OCI-LY7 (cell line): Measurements from ENCODE around the gene DUSP16. TPM values are rescaled to one million over a fixed set of nuclear protein-coding genes. Genes with fewer than 3 reads are reported as not detected.

Experiments
- BruUV-seq: library from RNA; stranded (reverse); fragments of 400-500 nt; replicated peaks from 2 replicates; lab custom pipeline; 2021; lab: Mats Ljungman, UMichigan
- CTCF ChIA-PET: fragments of 300-600 bp; sonication (Branson Sonifier 250); formaldehyde crosslinking; loops from one replicate; lab custom pipeline; 2022; ENCODE audit warnings: antibody characterized with exemption; ENCODE audit not compliant: unreplicated experiment; lab: Charles Lee
- POLR2A ChIA-PET: fragments of 300-600 bp; sonication (Branson Sonifier 250); formaldehyde crosslinking; loops from one replicate; lab custom pipeline; 2022; ENCODE audit warnings: antibody characterized with exemption; lab: Charles Lee
- DNase-seq: peaks from one replicate; pipeline ENCODE4 v3.0.0-alpha.2; 2015; ENCODE audit warnings: low spot score
- H2AFZ ChIP-seq: fragments of 200-600 bp; sonication (generic), shearing (Covaris generic); 2 replicates; pipeline ENCODE4 v1.6.1; 2014; ENCODE audit warnings: mild to moderate bottlenecking, antibody characterized with exemption, low read length, moderate library complexity
- H3K27ac ChIP-seq: fragments of 200-600 bp; sonication (generic); 2 replicates; pipeline ENCODE4 v1.5.1; 2014; ENCODE audit warnings: mixed run types, low read depth, mild to moderate bottlenecking, moderate library complexity, low read length, inconsistent platforms; ENCODE audit not compliant: poor library complexity, severe bottlenecking
- H3K36me3 ChIP-seq: fragments of 200-600 bp; sonication (generic); 2 replicates; pipeline ENCODE4 v1.6.1; 2014; ENCODE audit warnings: mild to moderate bottlenecking, antibody characterized with exemption, low read length, moderate library complexity, mixed read lengths; ENCODE audit not compliant: insufficient read depth
- H3K4me1 ChIP-seq: fragments of 200-600 bp; sonication (generic); 2 replicates; pipeline ENCODE4 v1.5.1; 2014; ENCODE audit warnings: mild to moderate bottlenecking, low read length; ENCODE audit not compliant: insufficient read depth, poor library complexity, severe bottlenecking
- H3K4me2 ChIP-seq: fragments of 200-600 bp; sonication (generic); 2 replicates; pipeline ENCODE4 v1.6.1; 2014; ENCODE audit warnings: mild to moderate bottlenecking, low read length
- H3K4me3 ChIP-seq: fragments of 200-600 bp; sonication (generic); 2 replicates; pipeline ENCODE4 v1.5.1; 2014; ENCODE audit warnings: mild to moderate bottlenecking, low read depth, low read length; ENCODE audit not compliant: poor library complexity, severe bottlenecking
- H3K79me2 ChIP-seq: fragments of 200-600 bp; sonication (generic); 2 replicates; pipeline ENCODE4 v1.6.1; 2016; ENCODE audit warnings: low read depth, mild to moderate bottlenecking, low read length, moderate library complexity, mixed read lengths; ENCODE audit not compliant: insufficient read depth
- H3K9me2 ChIP-seq: fragments of 200-600 bp; sonication (generic); 2 replicates; pipeline ENCODE4 v1.6.1; 2016; ENCODE audit warnings: mild to moderate bottlenecking, low read length, mixed read lengths; ENCODE audit not compliant: insufficient read depth
- H3K9me3 ChIP-seq: fragments of 200-600 bp; sonication (generic); 2 replicates; pipeline ENCODE4 v1.6.1; 2014; ENCODE audit warnings: mild to moderate bottlenecking, mixed run types, low read length, mixed read lengths
- H4K20me1 ChIP-seq: fragments of 200-600 bp; sonication (generic); 2 replicates; pipeline ENCODE4 v1.6.1; 2014; ENCODE audit warnings: mild to moderate bottlenecking, antibody characterized with exemption, low read length, moderate library complexity, mixed read lengths; ENCODE audit not compliant: insufficient read depth
- CTCF ChIP-seq: fragments of 200-600 bp; sonication (generic); conservative IDR thresholded peaks from 2 replicates; pipeline ENCODE4 v1.5.1; 2014; ENCODE audit warnings: mild to moderate bottlenecking, antibody characterized with exemption, low read length, moderate library complexity, mixed read lengths
- EZH2phosphoT487 ChIP-seq: fragments of 200-600 bp; sonication (generic); IDR thresholded peaks from 2 replicates; pipeline ENCODE4 v1.6.1; 2018; ENCODE audit warnings: low read depth, borderline replicate concordance, mild to moderate bottlenecking, mixed run types, antibody characterized with exemption, low read length, moderate library complexity, mixed read lengths
- intact Hi-C: fragments of 100-400 bp; cut with micrococcal nuclease; formaldehyde crosslinking; loops from one replicate; pipeline ENCODE4 v1.10.0; 2022; ENCODE audit not compliant: unreplicated experiment
- total RNA-seq, 2 experiments: library from RNA; depleted of rRNA in 1 of 2; stranded (reverse); fragments of >200 nt in 1 of 2; shearing (Covaris generic) in 1 of 2; gene quantifications; 2 replicates each; pipeline ENCODE4 v1.2.3, GENCODE V29; 2014 to 2022

DUSP16 gene
- total RNA-seq, 2 experiments from 2014 or later = 2.8 to 11.8 TPM

GRCh38 chr12:12557733-12558132 lies 4.9 kb downstream of the DUSP16 start:
- no peak for DNase-seq
- no peaks in the 10 kb centered on the region for H3K36me3 ChIP-seq
- no peak overlapping the region for H3K4me3 ChIP-seq
- no peak overlapping the region for H3K27ac ChIP-seq
- no peak overlapping the region for H2AFZ ChIP-seq
- no TSS peak for BruUV-seq
- H4K20me1 ChIP-seq = no peaks in the 10 kb centered on the region
- CTCF ChIA-PET = no interaction called here
- intact Hi-C loops = no loop called here
- POLR2A ChIA-PET = interaction anchor here (1.0 kb wide), 1 partner anchor 10 kb away, joined by 4 read pairs; no protein-coding TSS in a partner anchor
- TF ChIP-seq CTCF = no peak
- no peak for TF ChIP-seq EZH2phosphoT487
- H3K4me1 ChIP-seq = peaks cover 14% of the 10 kb centered on the region
- no peaks in the 10 kb centered on the region for H3K9me2 ChIP-seq
- peaks cover 8% of the 10 kb centered on the region; the same call in 1 of the 2 replicates for H3K79me2 ChIP-seq
- H3K4me2 ChIP-seq = no peak overlapping the region
- H3K9me3 ChIP-seq = no peaks in the 10 kb centered on the region

- Histone ChIP-seq H2AFZ (no peak overlapping the region), H3K36me3 (no peaks in the 10 kb centered on the region), H3K4me1 (peaks cover 27% of the 10 kb centered on the region), H3K4me2 (no peak overlapping the region), H4K20me1 (no peaks in the 10 kb centered on the region), H3K4me3 (no peak overlapping the region), H3K79me2 (peaks cover 8% of the 10 kb centered on the region; the same call in 1 of the 2 replicates), H3K27ac (no peak overlapping the region), H3K9me2 (no peaks in the 10 kb centered on the region), H3K9me3 (no peaks in the 10 kb centered on the region)
- intact Hi-C loops = no loop called here
- BruUV-seq = no TSS peak
- TF ChIP-seq CTCF (no peak), EZH2phosphoT487 (no peak)
- ChIA-PET CTCF (interaction anchor here (0.9 to 1.1 kb wide), 2 partner anchors 16 to 179 kb away, joined by 3 to 5 read pairs; no protein-coding TSS in a partner anchor), POLR2A (interaction anchor here (0.6 to 1.1 kb wide), 4 partner anchors 8 to 36 kb away, joined by 3 to 4 read pairs (median 3); no protein-coding TSS in a partner anchor)
- DNase-seq = no peak
Observed at GRCh38 chr12:12555656-12556055, 7.0 kb downstream of the DUSP16 start.

GRCh38 chr12:12553208-12553785 lies 9.4 kb downstream of the DUSP16 start:
- Histone ChIP-seq H3K4me2 (no peak overlapping the region), H3K4me3 (no peak overlapping the region), H3K27ac (no peak overlapping the region), H3K36me3 (no peaks in the 10 kb centered on the region), H3K4me1 (peaks cover 20% of the 10 kb centered on the region), H3K79me2 (no peaks in the 10 kb centered on the region), H4K20me1 (no peaks in the 10 kb centered on the region), H2AFZ (no peak overlapping the region), H3K9me3 (no peaks in the 10 kb centered on the region), H3K9me2 (no peaks in the 10 kb centered on the region)
- DNase-seq = no peak
- ChIA-PET CTCF (no interaction called here), POLR2A (no interaction called here)
- TF ChIP-seq EZH2phosphoT487 = no peak
- no peak for TF ChIP-seq CTCF
- no TSS peak for BruUV-seq
- intact Hi-C loops = no loop called here
